Camera-type eye (tissue), 1 donor: ENCODE data around the gene DYNC1LI1. TPM values are rescaled to one million over a fixed set of nuclear protein-coding genes. Genes with fewer than 3 reads are reported as not detected.

ENCODE experiments used
- total RNA-seq: library from RNA; depleted of rRNA; stranded (reverse); fragments of >200 nt; gene quantifications from one replicate; pipeline ENCODE4 v1.2.3, GENCODE V29; 2014

DYNC1LI1 gene
- 75.0 TPM for total RNA-seq

GRCh38 chr3:32570421-32571191, at the start of gene DYNC1LI1:
TSS of gene DYNC1LI1 (minus strand) at chr3:32570858. CDS start at chr3:32570770, 88 bp downstream.

GRCh38 chr3:32502118-32502945, 68.3 kb downstream of the DYNC1LI1 start, which contains the start of gene CMTM6:
TSS of gene CMTM6 (minus strand) at chr3:32502852. CDS start at chr3:32502745, 107 bp downstream.

Other genes with a start within 250 kb of the DYNC1LI1 start
- 6.9 TPM for gene CMTM7, start 179.0 kb downstream of the DYNC1LI1 start, total RNA-seq
- 94.5 TPM for gene CMTM6, start 68.0 kb downstream of the DYNC1LI1 start, total RNA-seq
- 40.3 TPM for gene CNOT10, start 114.3 kb upstream of the DYNC1LI1 start, total RNA-seq
- gene TRIM71, start 247.1 kb upstream of the DYNC1LI1 start, total RNA-seq, result 9.7 TPM